GM18520 (cell line): ENCODE measurements around the gene DSTYK.

Experiments used
- ATAC-seq: cut with Tn5 transposase; IDR thresholded peaks from one replicate; pipeline ENCODE4 v1.9.1; 2021; ENCODE audit not compliant: unreplicated experiment

Gene DSTYK, protein sequence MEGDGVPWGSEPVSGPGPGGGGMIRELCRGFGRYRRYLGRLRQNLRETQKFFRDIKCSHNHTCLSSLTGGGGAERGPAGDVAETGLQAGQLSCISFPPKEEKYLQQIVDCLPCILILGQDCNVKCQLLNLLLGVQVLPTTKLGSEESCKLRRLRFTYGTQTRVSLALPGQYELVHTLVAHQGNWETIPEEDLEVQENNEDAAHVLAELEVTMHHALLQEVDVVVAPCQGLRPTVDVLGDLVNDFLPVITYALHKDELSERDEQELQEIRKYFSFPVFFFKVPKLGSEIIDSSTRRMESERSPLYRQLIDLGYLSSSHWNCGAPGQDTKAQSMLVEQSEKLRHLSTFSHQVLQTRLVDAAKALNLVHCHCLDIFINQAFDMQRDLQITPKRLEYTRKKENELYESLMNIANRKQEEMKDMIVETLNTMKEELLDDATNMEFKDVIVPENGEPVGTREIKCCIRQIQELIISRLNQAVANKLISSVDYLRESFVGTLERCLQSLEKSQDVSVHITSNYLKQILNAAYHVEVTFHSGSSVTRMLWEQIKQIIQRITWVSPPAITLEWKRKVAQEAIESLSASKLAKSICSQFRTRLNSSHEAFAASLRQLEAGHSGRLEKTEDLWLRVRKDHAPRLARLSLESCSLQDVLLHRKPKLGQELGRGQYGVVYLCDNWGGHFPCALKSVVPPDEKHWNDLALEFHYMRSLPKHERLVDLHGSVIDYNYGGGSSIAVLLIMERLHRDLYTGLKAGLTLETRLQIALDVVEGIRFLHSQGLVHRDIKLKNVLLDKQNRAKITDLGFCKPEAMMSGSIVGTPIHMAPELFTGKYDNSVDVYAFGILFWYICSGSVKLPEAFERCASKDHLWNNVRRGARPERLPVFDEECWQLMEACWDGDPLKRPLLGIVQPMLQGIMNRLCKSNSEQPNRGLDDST

DNA sequence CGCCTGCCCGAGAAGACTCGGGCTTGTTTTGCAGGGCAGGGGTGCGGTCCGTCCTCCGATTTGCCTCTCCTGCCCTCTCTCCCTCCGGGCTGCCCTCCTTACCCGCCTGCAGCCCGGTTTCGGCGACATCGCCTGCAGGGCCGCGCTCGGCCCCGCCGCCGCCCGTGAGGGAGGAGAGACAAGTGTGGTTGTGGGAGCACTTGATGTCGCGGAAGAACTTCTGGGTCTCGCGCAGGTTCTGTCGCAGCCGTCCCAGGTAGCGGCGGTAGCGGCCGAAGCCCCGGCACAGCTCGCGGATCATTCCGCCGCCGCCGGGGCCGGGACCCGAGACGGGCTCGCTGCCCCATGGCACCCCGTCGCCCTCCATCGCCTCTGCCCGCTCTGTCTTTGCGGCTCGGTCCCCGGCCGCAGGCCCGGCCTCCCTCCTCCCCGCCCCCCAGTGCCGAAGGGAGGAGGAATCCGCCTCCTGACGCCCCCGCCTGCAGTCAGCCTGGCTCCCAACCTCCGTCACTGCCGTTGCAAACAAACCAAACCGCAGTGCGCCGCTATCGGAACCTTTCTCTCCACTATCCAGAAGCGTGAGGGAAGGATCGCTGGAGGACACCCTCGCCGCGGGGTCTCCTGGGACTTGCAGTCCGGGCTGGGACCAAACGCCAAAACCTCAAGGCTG, at the start of gene DSTYK:
DSTYK (minus strand) TSS at position 534 of the 670 bp plus-strand sequence; CDS start at position 367, 167 bp downstream.
- ATAC-seq: peak; percentile 62

DNA sequence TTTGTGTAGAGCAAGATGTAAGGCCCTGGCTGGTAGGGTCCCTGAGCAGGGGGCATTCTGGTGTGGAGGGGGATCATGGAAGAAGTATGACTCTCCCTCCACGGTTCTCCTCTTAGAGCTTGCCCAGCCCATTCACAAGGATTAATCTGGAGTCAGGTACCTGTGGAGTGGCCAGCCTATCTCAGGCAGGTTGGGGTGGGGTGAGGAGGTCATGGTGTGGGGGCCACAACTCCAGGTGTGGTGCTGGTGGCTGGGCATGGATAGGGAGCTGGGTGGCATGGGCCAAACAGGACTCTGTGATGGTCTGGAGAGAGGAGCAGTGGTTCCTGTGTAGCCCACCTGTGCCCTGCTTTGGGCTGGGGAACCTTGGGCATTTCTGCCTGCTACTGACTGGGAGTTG, 48.5 kb upstream of the DSTYK start:
- no peak for ATAC-seq

DNA sequence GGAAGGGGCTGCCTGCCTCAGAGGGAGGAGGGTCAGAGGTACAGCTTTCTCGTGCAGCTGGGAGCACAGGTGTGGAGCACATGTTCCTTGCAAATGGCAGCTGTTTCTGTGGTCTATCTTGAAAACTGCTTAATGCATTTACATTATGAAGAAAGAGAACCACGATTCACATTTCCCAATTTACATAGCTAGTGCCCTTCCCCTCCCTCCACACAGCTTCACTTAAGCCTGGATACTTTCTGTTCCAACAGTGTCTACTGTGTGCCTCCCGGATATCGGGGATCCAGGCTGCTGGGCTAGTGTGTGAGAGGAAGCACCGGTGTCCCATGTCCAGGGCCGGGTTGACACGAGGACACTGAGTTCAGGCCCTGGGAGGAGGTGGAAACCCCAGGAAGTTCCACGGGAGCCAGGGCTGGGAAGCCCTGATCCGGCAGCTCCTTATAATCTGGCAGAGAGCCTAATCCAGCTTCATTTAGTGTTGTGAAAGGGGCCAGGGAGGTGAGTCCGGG, 47.9 kb upstream of the DSTYK start:
- ATAC-seq: no peak

DNA sequence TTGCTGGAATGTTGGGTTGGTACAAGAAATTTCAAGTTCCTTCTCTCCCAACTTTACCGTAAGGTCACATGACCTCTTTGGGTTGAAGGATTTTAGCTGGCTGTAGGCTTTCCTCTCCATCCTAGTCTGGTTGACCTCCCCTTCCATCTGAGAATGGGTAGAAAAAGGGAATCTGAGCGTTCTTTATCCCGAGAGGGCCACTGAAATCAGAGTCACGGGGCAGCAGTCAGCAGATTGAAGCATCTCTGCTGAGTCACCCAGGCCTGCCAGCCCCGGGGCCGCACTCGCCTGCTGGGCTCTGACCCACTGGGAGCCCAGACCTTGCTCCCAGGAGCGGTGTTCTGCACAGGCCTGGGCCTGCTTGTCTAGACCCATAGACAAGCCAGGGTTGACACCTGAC, 47.2 kb upstream of the DSTYK start:
- ATAC-seq: no peak

DNA sequence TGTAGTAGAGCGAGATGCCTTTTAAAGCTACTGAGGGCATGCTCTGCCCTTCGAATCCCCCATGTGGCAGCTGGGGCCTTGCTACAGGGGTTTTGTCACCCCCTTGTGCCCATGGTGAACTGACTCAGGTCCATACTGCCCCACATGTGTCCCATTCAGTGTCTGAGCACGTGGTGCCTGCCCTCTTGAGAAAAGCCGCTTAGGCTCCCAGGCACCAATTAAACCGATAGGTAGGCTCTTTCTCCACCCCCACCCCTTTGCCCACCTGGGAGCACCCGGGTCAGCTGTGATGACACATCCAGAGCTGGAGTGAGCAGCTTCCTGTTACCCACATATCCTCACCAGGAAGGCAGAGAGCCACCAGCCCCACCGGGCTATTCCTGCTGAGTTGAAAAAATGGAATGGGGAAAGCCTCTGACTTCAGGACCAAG, 46.8 kb upstream of the DSTYK start:
- ATAC-seq: no peak

DNA sequence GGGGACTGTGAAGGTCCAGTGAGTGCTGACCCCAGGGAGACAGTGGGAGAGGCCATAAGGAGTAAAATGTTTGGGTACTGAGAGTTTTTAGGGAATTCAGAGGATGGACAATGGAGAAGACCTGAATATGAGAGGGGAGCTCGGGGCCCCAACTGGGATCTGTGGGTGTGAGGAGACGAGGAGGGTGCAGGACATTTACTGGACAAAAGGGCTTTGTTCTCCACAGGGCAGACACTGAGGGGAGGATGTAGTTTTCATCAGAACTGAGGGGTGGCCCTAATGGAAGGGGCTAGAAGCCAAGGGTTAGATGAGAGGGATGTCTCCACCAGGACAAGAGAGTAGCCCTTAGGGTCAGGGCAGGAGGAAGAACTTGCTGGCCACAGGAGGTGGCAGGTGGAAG, 46.2 kb upstream of the DSTYK start:
- no peak for ATAC-seq

DNA sequence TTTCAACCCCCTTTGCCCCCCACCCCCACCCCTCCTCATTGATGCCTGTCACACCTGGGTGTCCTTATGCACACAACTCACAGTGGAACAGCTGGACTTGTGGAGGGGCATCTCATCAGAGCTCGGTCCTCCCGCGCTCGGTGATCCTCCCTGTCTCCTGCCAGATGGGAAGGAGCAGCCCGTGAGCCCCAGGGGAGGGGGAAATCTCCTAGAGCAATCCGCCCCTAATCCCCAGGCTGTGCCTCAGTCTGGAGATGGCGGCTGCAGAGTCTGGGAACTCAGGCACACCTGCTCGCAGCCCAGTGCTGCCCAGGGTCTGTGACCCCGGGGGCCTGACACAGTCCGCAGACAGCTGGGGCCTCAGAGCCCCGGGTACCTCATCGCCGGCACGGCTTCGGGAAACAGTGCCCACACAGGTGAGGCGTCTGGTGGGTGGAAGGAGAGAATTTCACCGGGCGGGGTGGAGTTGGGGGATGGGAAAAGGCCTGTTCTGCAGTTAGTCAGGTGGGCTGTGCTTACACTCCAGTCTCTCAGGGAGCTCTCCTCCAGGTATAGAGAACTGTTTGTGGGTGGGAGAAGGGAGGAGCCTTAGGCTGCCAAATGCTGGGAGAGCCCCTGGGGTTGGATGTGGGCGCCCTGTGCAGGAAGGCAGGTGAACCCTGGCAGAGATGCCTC, 45.6 kb upstream of the DSTYK start:
- ATAC-seq: no peak

DNA sequence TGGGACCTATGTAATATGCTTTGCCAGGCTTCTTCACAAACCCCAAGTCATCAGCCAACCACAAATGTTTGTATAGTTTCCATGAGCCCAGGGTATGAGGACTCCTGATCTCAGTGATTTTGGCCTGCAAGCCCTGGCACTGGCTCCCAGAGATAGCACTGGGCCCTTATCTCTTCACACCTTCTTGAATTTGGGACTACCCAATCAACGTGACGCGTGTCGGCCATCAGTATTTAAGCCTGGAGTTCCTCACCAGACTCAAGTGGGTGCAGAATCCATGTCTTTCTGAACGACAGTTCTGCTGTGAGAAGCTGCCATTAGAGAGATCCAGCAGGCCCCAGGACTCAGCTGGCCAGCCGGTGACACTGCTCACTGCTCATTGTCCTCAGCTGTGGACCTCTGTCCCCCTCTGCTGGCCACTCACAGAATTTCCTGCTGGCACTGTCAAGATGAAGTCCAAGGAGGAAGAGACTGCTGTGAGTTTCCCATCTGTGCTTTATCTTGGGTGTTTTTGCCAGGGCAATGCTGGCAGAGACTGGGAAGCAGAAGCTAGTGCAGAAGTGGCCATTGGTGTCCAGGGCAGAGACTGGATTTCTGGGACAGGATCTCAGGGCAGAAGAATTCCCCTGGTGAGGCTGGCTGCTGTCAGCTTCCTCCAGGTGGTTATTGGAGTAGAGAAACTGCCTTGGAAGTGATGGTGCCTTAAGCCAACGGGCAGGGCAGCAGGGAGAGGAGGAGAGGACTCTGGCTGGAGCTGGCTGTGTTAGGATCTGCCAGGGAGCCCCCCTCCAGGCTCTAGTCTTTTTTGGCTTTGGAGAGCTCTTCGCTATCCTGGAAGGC, 44.7 kb upstream of the DSTYK start:
- ATAC-seq: no peak

DNA sequence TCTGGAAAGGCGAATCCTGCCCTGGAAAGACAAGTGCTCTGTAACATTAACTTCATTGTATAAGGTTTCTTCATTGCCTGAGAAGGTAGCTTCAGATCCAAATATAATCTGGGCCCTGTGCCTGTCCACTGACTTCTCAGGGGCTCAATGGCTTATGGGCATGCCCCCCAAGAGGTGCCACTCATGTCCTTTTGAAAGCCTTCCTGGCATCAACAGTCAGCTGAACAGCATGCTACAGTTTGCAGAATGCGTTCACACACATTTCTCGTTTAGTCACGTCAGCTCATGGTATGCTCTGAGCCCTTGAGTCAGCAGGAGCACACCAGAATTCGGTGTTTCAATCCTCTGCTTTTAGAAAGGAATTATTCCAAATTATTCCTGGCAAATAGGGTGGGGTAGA, 40.1 kb upstream of the DSTYK start:
- no peak for ATAC-seq

DNA sequence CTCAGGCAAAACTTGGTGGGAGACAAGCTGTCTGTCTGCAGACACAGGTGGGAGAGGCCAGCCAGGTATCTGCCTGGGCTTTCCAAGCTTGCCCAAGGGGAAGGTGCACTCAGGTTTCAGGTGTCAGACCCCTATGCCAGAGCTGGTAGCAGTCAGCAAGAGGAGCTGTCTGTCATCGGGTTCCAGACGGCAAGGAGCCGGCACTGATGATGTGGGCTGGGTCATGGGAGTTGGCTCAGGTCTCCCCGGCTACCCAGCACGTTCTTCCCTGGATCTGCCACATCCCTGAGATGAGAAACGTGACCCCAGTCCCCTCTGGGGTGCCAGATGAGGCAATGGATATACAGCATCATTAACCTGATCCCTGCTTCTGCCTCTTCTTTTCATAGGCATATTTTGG, 39.2 kb upstream of the DSTYK start:
- no peak for ATAC-seq

DNA sequence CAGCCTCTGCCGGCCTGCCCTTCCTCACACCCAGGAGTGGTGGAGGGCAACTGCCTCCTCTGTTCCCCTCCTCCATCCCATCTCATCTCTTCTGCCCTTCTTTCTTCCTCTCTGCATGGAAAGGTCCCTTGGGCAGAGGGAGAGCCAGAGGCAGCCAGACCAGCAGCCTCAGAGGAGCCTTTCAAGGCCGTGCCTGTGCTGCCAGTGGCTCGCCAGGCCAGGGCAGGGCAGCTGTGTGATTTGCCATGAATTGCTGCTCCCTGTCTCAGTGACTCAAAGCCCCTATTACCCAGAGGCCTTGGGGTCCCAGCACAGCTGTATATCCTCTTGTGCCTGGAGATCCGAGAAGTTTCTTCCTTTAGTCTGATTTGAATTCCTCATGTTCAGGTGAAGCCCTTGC, 38.1 kb upstream of the DSTYK start:
- no peak for ATAC-seq

DNA sequence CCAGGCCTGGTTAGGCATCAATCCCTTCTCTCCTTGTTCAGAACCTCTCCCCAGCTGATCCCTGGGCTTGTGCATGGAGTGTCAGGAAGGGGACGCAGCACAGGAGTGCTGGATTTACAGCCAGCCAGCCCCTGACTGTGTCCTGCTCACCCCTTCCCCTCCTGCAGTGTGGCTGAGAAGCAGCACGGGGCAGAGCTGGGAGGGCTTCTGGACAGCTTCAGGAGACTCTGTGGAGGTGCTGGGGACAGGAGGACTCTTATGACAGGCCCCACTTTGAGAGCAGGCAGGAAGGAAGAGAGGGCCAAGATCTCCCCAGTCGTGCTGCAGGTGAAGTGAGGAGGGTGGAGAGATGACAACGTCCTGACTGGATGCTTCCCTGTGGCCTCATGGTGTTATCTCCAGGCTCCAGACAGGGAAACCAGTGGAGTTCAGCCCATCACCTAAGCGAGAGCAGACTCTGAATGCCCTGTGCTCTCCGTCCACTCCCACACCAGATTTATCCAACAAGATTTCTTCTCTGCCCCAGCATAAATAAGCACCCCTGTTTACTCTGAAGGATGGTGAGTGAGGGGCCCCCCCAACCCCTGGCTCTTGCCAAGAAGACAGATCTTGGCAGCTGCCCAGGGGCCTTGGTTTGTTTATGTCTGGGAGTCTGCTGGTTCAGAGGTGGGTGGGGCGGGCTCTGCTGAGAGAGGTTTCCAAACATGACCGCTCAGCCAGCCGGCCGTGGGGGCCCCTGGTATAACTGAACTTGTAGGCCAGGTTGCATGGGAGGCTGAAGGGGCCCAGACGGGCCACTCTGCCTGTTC, 37.5 kb upstream of the DSTYK start:
- no peak for ATAC-seq

DNA sequence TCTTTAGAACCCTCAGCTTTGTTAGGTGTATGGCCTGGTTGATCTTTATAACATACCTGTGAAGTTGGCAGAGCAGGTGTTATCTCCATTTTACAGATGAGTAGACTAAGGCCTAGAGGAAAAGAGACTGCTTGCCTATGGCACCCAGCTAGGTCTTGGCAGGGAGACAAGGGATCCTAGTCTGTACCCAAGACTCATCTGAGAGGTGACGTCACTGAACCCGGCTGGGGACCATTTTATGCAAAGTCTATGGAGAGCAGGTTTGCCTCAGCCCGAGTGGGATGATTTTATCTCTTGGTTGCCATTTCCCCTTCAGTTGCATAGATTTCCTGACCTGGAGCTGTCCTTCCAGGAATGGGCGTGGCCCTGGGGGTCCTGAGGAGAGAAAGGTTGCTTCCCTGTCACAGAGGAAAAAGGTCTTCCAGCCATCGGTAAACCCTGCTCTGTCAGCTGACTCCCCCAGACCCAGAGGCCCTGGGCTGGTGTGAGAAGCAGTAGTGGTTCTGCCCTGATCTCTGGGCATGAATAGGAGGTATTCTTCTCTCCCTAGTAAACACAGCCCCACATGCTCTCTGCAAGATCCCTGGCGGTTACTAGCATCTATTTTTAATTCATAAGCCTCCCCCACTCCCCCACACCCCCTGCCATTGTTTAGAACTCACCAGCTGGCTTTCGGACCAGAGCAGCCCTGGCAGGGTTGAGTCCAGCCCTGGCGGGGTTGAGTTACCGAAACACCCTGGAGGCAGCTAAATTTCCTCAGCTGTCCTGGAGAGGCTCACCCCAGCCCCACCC, 35.8 kb upstream of the DSTYK start:
- ATAC-seq: no peak

DNA sequence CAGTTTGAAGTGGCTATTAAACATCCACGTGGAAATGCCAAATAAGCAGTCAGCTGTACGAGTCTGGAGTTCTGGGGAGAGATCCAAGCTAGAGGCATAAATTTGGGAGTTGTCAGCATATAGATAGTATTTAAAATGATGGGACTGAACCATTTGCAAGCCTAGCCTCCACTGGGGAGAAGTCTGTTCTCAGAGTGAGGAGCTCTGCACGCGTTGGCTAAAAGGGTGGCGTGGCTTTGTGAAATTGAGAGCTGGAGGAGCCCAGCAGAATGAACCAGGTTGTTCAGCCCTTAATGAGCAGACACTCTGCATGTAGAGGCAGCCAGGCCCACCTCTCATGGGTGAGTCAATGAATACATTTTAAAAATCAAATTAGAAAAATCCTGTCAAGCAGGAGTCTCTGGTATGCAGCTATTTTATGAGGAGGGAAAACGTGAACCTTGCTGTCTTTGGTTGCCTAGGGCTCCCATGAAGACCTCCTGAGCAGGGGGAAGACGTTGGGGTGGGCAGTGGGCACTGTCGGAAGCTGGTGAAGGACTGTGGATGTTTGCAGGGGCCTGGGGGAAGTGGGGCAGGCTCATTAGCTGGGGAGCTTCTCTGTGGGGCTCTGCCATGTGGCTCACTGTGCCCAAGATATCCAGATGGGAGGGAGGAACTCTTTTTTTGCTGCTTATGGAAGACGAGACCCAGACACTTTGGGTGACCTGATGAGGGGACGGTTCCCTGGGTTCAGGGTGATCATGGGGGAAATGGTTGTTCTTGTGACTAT, 35.0 kb upstream of the DSTYK start:
- no peak for ATAC-seq

DNA sequence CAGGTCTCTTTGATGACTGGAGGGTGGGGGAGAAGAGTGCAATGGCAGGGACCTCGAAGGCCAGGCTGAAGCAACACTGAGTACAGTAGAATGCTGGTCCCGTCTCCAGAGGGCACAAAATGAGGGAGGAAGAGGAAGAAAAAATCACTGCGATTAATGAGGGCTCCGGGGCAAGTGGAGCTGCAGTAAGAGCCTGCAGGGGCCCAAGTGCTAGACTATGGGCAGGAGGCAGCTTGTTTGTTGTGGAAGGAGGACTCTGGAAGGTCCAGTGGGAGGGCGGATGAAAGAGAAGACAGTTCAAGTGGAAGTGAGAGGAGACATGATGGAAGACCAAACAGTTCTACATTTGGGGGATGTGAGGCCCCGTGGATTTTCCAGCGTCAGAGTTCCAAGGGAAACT, 33.6 kb upstream of the DSTYK start:
- no peak for ATAC-seq

DNA sequence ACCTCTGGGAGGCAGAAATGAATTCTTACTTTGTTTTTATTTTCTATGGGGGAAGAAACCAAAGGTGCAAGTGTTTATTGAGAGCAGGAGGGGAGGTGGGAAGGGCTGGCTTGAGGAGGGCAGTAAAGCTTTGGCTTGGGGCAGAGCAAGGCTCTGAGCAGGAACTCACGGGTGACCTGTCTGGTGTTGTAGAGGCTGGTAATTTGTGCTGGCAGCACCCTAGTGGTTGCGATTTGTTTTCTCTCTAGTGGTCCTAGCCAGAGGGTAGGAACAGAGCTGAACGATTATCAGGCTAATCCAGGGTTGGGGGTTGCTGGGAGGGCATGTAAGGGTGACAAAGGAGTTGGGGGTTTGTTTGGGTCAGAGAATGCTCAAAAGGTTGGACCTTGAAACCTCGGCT, 32.9 kb upstream of the DSTYK start:
- ATAC-seq: no peak
